GM23248 (cell line): ENCODE measurements around the gene SMTN. TPM values are rescaled to one million over a fixed set of nuclear protein-coding genes. Genes with fewer than 3 reads are reported as not detected.
"Not testable (repeated sequence)": the region's sequence is repeated elsewhere in the genome, so short reads cannot be mapped to it uniquely, and the experiment has no call there.

Experiments used
- DNase-seq: peaks from one replicate; pipeline ENCODE4 v3.0.0-alpha.2; 2015
- H2AFZ ChIP-seq: fragments of 200-600 bp; sonication (generic); 2 replicates; pipeline ENCODE4 v1.6.1; 2016; ENCODE audit warnings: antibody characterized with exemption
- H3F3A ChIP-seq: fragments of 200-600 bp; sonication (generic); 2 replicates; pipeline ENCODE4 v1.6.1; 2016; ENCODE audit warnings: mild to moderate bottlenecking, antibody characterized with exemption, mixed run types; ENCODE audit not compliant: insufficient read depth
- H3K27ac ChIP-seq: fragments of 200-600 bp; sonication (generic); 2 replicates; pipeline ENCODE4 v1.5.1; 2016; ENCODE audit warnings: mild to moderate bottlenecking
- H3K27me3 ChIP-seq: fragments of 200-600 bp; sonication (generic); replicated peaks from 2 replicates; pipeline ENCODE4 v1.6.1; 2016; ENCODE audit warnings: mild to moderate bottlenecking; ENCODE audit not compliant: insufficient read depth
- H3K36me3 ChIP-seq: fragments of 200-600 bp; sonication (generic); 2 replicates; pipeline ENCODE4 v1.6.1; 2016; ENCODE audit warnings: low read depth, mild to moderate bottlenecking
- H3K4me1 ChIP-seq: fragments of 200-600 bp; sonication (generic); 2 replicates; pipeline ENCODE4 v1.6.1; 2016; ENCODE audit warnings: mild to moderate bottlenecking; ENCODE audit not compliant: insufficient read depth
- H3K4me2 ChIP-seq: fragments of 200-600 bp; sonication (generic); one replicate; pipeline ENCODE4 v1.6.1; 2016; ENCODE audit warnings: mild to moderate bottlenecking; ENCODE audit not compliant: unreplicated experiment
- H3K4me3 ChIP-seq: fragments of 200-600 bp; sonication (generic); 2 replicates; pipeline ENCODE4 v1.5.1; 2016; ENCODE audit warnings: mild to moderate bottlenecking
- H3K79me2 ChIP-seq: fragments of 200-600 bp; sonication (generic); 2 replicates; pipeline ENCODE4 v1.6.1; 2016; ENCODE audit warnings: mild to moderate bottlenecking; ENCODE audit not compliant: insufficient read depth
- H3K9ac ChIP-seq: fragments of 200-600 bp; sonication (generic); 2 replicates; pipeline ENCODE4 v1.6.1; 2016; ENCODE audit warnings: mild to moderate bottlenecking
- H3K9me2 ChIP-seq: fragments of 200-600 bp; sonication (generic); 2 replicates; pipeline ENCODE4 v1.6.1; 2016; ENCODE audit warnings: mixed run types, mild to moderate bottlenecking, moderate library complexity; ENCODE audit not compliant: insufficient read depth
- H3K9me3 ChIP-seq: fragments of 200-600 bp; sonication (generic); one replicate; pipeline ENCODE4 v1.6.1; 2017; ENCODE audit warnings: low read depth
- H4K20me1 ChIP-seq: fragments of 200-600 bp; sonication (generic); 2 replicates; pipeline ENCODE4 v1.6.0; 2016; ENCODE audit not compliant: insufficient read depth
- EZH2 ChIP-seq: fragments of 200-600 bp; sonication (generic); IDR thresholded peaks from 2 replicates; pipeline ENCODE4 v1.6.1; 2018; ENCODE audit warnings: antibody characterized with exemption, mild to moderate bottlenecking; ENCODE audit not compliant: insufficient read depth, poor library complexity, severe bottlenecking
- EZH2phosphoT487 ChIP-seq: fragments of 200-600 bp; sonication (generic); IDR thresholded peaks from 2 replicates; pipeline ENCODE4 v1.6.1; 2018; ENCODE audit warnings: antibody characterized with exemption, moderate library complexity, mild to moderate bottlenecking, low read depth; ENCODE audit not compliant: insufficient read depth
- WGBS, 2 experiments: methylation state at CpG; one replicate each; pipeline ENCODE4 v1.1.6; 2015 to 2017; ENCODE audit warnings: low lambda C conversion rate in 2 of 2, low coverage in 1 of 2; ENCODE audit errors: missing lambda C conversion rate in 2 of 2; 5-methylcytosine and 5-hydroxymethylcytosine counted together
- in situ Hi-C: fragments of 300-500 bp; cut with MboI; formaldehyde crosslinking; loops from 2 replicates; pipeline ENCODE4 v1.15.0; 2020
- polyA plus RNA-seq: library from polyadenylated mRNA; unstranded; fragments of >200 nt; fragmentation: Nextera tagmentation; extraction: Ambion mirVana; gene quantifications from 2 replicates; pipeline ENCODE4 v1.2.1, GENCODE V29; 2016
- total RNA-seq: library from RNA; depleted of rRNA; stranded (reverse); fragments of >200 nt; shearing (Covaris generic); gene quantifications from 2 replicates; pipeline ENCODE4 v1.2.3, GENCODE V29; 2014

Gene SMTN
- total and polyA plus RNA-seq, 2 experiments from 2014 or later, result 96.7 to 160 TPM

- H3K79me2 ChIP-seq, result peaks cover 16% of the 10 kb centered on the region
- no peaks in the 10 kb centered on the region for H4K20me1 ChIP-seq
- no peaks in the 10 kb centered on the region for H3K9me3 ChIP-seq
- no peaks in the 10 kb centered on the region for H3K27me3 ChIP-seq
- H3K4me1 ChIP-seq, result peaks cover 11% of the 10 kb centered on the region
- H3K4me2 ChIP-seq, result no peak overlapping the region
- no peak overlapping the region for H2AFZ ChIP-seq
- H3K9ac ChIP-seq, result no peak overlapping the region
- no peaks in the 10 kb centered on the region for H3F3A ChIP-seq
- TF ChIP-seq EZH2 (no peak), EZH2phosphoT487 (no peak)
- H3K27ac ChIP-seq, result 0 out of 2 replicates have a peak overlapping the region, but pooled peaks have one; percentile 18
- in situ Hi-C loops, result no loop called here
- 94 to 95% methylated on average over 6 of the region's 6 CpGs for WGBS, 2 experiments
- no peak for DNase-seq
- H3K36me3 ChIP-seq, result no peaks in the 10 kb centered on the region
- H3K9me2 ChIP-seq, result no peaks in the 10 kb centered on the region
- no peak overlapping the region for H3K4me3 ChIP-seq
Observed at GRCh38 chr22:31077681-31078080, 3.4 kb upstream of the SMTN start.

- H3K9me3 ChIP-seq, H3K36me3 ChIP-seq, H3K4me3 ChIP-seq, in situ Hi-C loops, H3K4me2 ChIP-seq, H4K20me1 ChIP-seq, H3K27me3 ChIP-seq, H3F3A ChIP-seq, H3K9ac ChIP-seq, H3K9me2 ChIP-seq: not testable (repeated sequence)
- 65 to 66% methylated on average over 2 of the region's 2 CpGs for WGBS, 2 experiments
- Histone ChIP-seq H3K4me1 (peaks cover 18% of the 10 kb centered on the region), H3K79me2 (peaks cover 23% of the 10 kb centered on the region), H3K27ac (peak overlapping the region; percentile 18; the same call in 1 of the 2 replicates), H2AFZ (peak overlapping the region; percentile 67)
- peak; percentile 69 for DNase-seq
Observed at GRCh38 chr22:31078389-31078788, 2.7 kb upstream of the SMTN start.

- Histone ChIP-seq H4K20me1 (no peaks in the 10 kb centered on the region), H3K9ac (no peak overlapping the region), H3K9me2 (no peaks in the 10 kb centered on the region), H3K9me3 (no peaks in the 10 kb centered on the region), H3K79me2 (peaks cover 31% of the 10 kb centered on the region), H3K27me3 (no peaks in the 10 kb centered on the region), H3F3A (no peaks in the 10 kb centered on the region), H3K4me2 (no peak overlapping the region), H3K4me3 (no peak overlapping the region), H3K27ac (no peak overlapping the region), H2AFZ (no peak overlapping the region), H3K36me3 (no peaks in the 10 kb centered on the region), H3K4me1 (peaks cover 26% of the 10 kb centered on the region)
- TF ChIP-seq EZH2, result no peak
- no peak for TF ChIP-seq EZH2phosphoT487
- in situ Hi-C loops, result no loop called here
- no peak for DNase-seq
- 92 to 93% methylated on average over 12 of the region's 12 CpGs for WGBS, 2 experiments
Observed at GRCh38 chr22:31079095-31079642, 1.9 kb upstream of the SMTN start.

- H3K4me3 ChIP-seq, result peak overlapping the region; percentile 93
- DNase-seq, result no peak
- H3K79me2 ChIP-seq, result peaks cover 40% of the 10 kb centered on the region
- WGBS, 2 experiments, result 20 to 23% methylated on average over 5 of the region's 5 CpGs
- H3K27ac ChIP-seq, result peak overlapping the region; percentile 84
- no peaks in the 10 kb centered on the region for H3F3A ChIP-seq
- H3K9ac ChIP-seq, result peak overlapping the region; percentile 85
- TF ChIP-seq EZH2 (no peak), EZH2phosphoT487 (no peak)
- in situ Hi-C loops, result loop anchor here (10.0 kb wide), 1 partner anchor 126 kb away; no protein-coding TSS in a partner anchor
- peak overlapping the region; percentile 86 for H2AFZ ChIP-seq
- peaks cover 27% of the 10 kb centered on the region for H3K4me1 ChIP-seq
- H3K27me3 ChIP-seq, result no peaks in the 10 kb centered on the region
- H3K36me3 ChIP-seq, result no peaks in the 10 kb centered on the region
- no peaks in the 10 kb centered on the region for H3K9me3 ChIP-seq
- no peaks in the 10 kb centered on the region for H3K9me2 ChIP-seq
- H3K4me2 ChIP-seq, result peak overlapping the region; percentile 97
- no peaks in the 10 kb centered on the region for H4K20me1 ChIP-seq
Observed at GRCh38 chr22:31080164-31080847, 812 bp upstream of the SMTN start.
